Body of pancreas (tissue), 4 donors: ENCODE measurements around the gene CARNS1. TPM values are rescaled to one million over a fixed set of nuclear protein-coding genes. Genes with fewer than 3 reads are reported as not detected.

ENCODE experiments used
- ATAC-seq: fragments of 150-250 bp; one replicate; pipeline ENCODE4 v1.9.1; 2016
- DNase-seq, 4 donors: peaks; one replicate each; pipeline ENCODE4 v3.0.0-alpha.2; 2019
- H3K27ac ChIP-seq, 4 donors: fragments of 200-600 bp; sonication (generic); 1 replicate in 3 of 4; 2 replicates in 1 of 4; pipeline versions ENCODE4 v1.5.1 to v1.6.1; 2016 to 2019; ENCODE audit warnings: mild to moderate bottlenecking in 1 of 4, mixed read lengths in 1 of 4, moderate library complexity in 1 of 4
- H3K27me3 ChIP-seq, 2 donors: fragments of 200-600 bp; sonication (generic); one replicate each; pipeline ENCODE4 v1.6.0; 2016; ENCODE audit warnings: mild to moderate bottlenecking in 1 of 2
- H3K36me3 ChIP-seq, 2 donors: fragments of 200-600 bp; sonication (generic); replicated peaks in 1 of 2; 2 replicates each; pipeline ENCODE4 v1.5.1; 2016; ENCODE audit warnings: low read depth in 2 of 2; ENCODE audit not compliant: insufficient read depth in 1 of 2
- H3K4me1 ChIP-seq: fragments of 200-600 bp; sonication (generic); one replicate; pipeline ENCODE4 v1.6.0; 2016
- H3K4me3 ChIP-seq, 2 donors: fragments of 200-600 bp; sonication (generic); 1 replicate in 1 of 2; 2 replicates in 1 of 2; pipeline ENCODE4 v1.5.1; 2016 to 2019
- H3K9me3 ChIP-seq, 3 donors: fragments of 200-600 bp; sonication (generic); 1 replicate in 2 of 3; 2 replicates in 1 of 3; pipeline ENCODE4 v1.5.1; 2016
- CTCF ChIP-seq, 7 experiments: fragments of 450-650 bp in 4 of 7; fragments of 200-600 bp in 3 of 7; sonication (generic) in 3 of 7; IDR thresholded peaks; one replicate each; pipeline ENCODE4 v1.5.1; 2016 to 2019; ENCODE audit warnings: antibody characterized with exemption in 7 of 7
- POLR2A ChIP-seq, 3 donors: fragments of 450-650 bp; IDR thresholded peaks; one replicate each; pipeline ENCODE4 v1.6.1; 2016; ENCODE audit warnings: antibody characterized with exemption in 3 of 3, mild to moderate bottlenecking in 2 of 3
- WGBS, 2 donors: methylation state at CpG; one replicate each; pipeline ENCODE4 v1.1.5; 2017; 5-methylcytosine and 5-hydroxymethylcytosine counted together
- intact Hi-C: fragments of 100-400 bp; cut with DNase I; formaldehyde crosslinking; loops from one replicate; pipeline ENCODE4 v1.15.1; 2023
- total RNA-seq, 2 donors: library from RNA; depleted of rRNA; stranded (reverse); fragments of >200 nt; gene quantifications; one replicate each; pipeline ENCODE4 v1.1.0, GENCODE V29; 2016

The CARNS1 gene
- total RNA-seq, 2 donors from 2014 or later, result 2.1 to 2.6 TPM

GRCh38 chr11:67429722-67430121 lies 14.2 kb downstream of the CARNS1 start:
- Histone ChIP-seq H3K4me3 (no peak overlapping the region), H3K27ac (no peak overlapping the region), H3K36me3 (peaks cover 0 to 4% of the 10 kb centered on the region in 2 donors), H3K4me1 (peaks cover 23% of the 10 kb centered on the region), H3K9me3 (no peaks in the 10 kb centered on the region), H3K27me3 (no peaks in the 10 kb centered on the region)
- DNase-seq (peak in 1 of 4 donors; percentile 14), ATAC-seq (no peak)
- TF ChIP-seq CTCF (IDR thresholded peaks at IDR 0.05) (no peak), POLR2A (IDR thresholded peaks at IDR 0.05) (no peak)
- intact Hi-C loops, result no loop called here
- 58 to 69% methylated on average over 11 of the region's 11 CpGs for WGBS, 2 donors

- no peaks in the 10 kb centered on the region for H3K27me3 ChIP-seq
Measured at GRCh38 chr11:67431346-67432249, 16.1 kb downstream of the CARNS1 start.

GRCh38 chr11:67432655-67433349 lies 17.3 kb downstream of the CARNS1 start:
- Histone ChIP-seq H3K27ac (no peak overlapping the region), H3K27me3 (no peaks in the 10 kb centered on the region), H3K9me3 (no peaks in the 10 kb centered on the region), H3K4me3 (no peak overlapping the region), H3K36me3 (peaks cover 0 to 4% of the 10 kb centered on the region in 2 donors), H3K4me1 (peaks cover 15% of the 10 kb centered on the region)
- TF ChIP-seq POLR2A (IDR thresholded peaks at IDR 0.05) (no peak), CTCF (IDR thresholded peaks at IDR 0.05) (no peak)
- 88 to 90% methylated on average over 11 to 22 of the region's 22 CpGs for WGBS, 2 donors
- no peak for ATAC-seq
- intact Hi-C loops, result no loop called here
- no peak for DNase-seq

More at GRCh38 chr11:67431346-67432249, 16.1 kb downstream of the CARNS1 start:
- ATAC-seq, result no peak
- TF ChIP-seq CTCF (IDR thresholded peaks at IDR 0.05) (no peak), POLR2A (IDR thresholded peaks at IDR 0.05) (no peak)
- Histone ChIP-seq H3K9me3 (no peaks in the 10 kb centered on the region), H3K36me3 (peaks cover 0 to 4% of the 10 kb centered on the region in 2 donors), H3K4me3 (no peak overlapping the region), H3K4me1 (peaks cover 23% of the 10 kb centered on the region), H3K27ac (no peak overlapping the region)
- WGBS, 2 donors, result 84 to 92% methylated on average over 22 to 24 of the region's 24 CpGs
- intact Hi-C loops, result no loop called here
- no peak for DNase-seq

GRCh38 chr11:67433536-67434394 lies 18.3 kb downstream of the CARNS1 start:
- peaks cover 0 to 4% of the 10 kb centered on the region in 2 donors for H3K36me3 ChIP-seq
- ATAC-seq (no peak), DNase-seq (peak in 1 of 4 donors; percentile 14)
- H3K9me3 ChIP-seq, result no peaks in the 10 kb centered on the region
- H3K27me3 ChIP-seq, result no peaks in the 10 kb centered on the region
- intact Hi-C loops, result no loop called here
- H3K4me3 ChIP-seq, result no peak overlapping the region
- 85 to 98% methylated on average over 8 to 21 of the region's 22 CpGs for WGBS, 2 donors
- no peak for TF ChIP-seq CTCF (IDR thresholded peaks at IDR 0.05)
- TF ChIP-seq POLR2A (IDR thresholded peaks at IDR 0.05), result no peak
- peaks cover 15% of the 10 kb centered on the region for H3K4me1 ChIP-seq
- H3K27ac ChIP-seq, result no peak overlapping the region
